ENCODE measurements around the gene AHNAK. TPM values are rescaled to one million over a fixed set of nuclear protein-coding genes. Genes with fewer than 3 reads are reported as not detected.

Gene AHNAK
- total and polyA plus RNA-seq, 3 donors from 2014 or later: 95.8 to 148 (median 137) TPM

DNA sequence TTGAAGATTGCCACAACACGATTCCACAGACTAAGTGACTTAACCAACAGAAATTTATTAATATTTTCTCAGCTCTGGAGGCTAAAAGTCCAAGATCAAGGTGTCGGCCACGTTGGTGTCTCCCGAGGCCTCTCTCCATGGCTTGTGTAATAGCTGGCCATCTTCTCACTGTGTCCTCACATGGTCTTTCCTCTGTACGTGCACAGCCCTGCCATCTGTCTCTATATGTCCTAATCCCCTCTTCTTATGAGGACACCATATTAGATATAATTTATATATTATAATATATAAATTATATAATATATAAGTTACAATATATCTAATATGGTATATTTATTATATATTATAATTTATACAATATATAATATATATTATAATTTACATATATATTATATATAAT lies 152.9 kb downstream of the AHNAK start:
- no peak for DNase-seq
- TF ChIP-seq, protein P1, sequence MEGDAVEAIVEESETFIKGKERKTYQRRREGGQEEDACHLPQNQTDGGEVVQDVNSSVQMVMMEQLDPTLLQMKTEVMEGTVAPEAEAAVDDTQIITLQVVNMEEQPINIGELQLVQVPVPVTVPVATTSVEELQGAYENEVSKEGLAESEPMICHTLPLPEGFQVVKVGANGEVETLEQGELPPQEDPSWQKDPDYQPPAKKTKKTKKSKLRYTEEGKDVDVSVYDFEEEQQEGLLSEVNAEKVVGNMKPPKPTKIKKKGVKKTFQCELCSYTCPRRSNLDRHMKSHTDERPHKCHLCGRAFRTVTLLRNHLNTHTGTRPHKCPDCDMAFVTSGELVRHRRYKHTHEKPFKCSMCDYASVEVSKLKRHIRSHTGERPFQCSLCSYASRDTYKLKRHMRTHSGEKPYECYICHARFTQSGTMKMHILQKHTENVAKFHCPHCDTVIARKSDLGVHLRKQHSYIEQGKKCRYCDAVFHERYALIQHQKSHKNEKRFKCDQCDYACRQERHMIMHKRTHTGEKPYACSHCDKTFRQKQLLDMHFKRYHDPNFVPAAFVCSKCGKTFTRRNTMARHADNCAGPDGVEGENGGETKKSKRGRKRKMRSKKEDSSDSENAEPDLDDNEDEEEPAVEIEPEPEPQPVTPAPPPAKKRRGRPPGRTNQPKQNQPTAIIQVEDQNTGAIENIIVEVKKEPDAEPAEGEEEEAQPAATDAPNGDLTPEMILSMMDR (IDR thresholded peaks at IDR 0.05): no peak
- no peak for TF ChIP-seq POLR2A (IDR thresholded peaks at IDR 0.05)

DNA sequence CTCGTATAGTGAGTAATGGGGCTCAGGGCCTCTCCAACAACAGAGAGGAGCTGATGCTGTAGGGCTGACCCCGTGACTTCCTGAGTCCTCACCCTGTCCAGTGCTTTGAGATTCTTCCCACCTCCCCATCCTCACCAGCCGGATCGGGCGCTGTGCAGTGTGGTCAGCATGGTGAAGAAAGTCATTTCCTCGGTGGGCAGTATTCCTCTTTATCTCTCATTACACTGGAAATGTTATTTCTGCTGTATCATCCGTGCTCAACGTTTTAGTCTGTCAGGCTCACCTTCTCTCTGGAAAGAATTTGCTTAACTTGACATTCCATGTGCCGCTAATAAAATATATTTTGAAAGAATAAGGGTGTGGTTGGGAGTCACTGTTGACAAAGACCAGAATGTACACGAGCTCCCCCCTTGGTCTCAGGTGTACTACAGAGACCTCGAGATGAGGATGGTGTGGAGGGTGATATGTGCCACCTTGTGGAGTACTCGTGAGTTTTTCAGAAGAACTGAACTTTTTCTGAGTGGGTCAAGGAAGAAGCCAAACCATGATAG lies 153.5 kb downstream of the AHNAK start:
- no peak for TF ChIP-seq POLR2A (IDR thresholded peaks at IDR 0.05)
- TF ChIP-seq, protein P1 (IDR thresholded peaks at IDR 0.05): peak in 1 of 3 experiments; percentile 22
- Histone ChIP-seq H3K4me1 (peaks cover 26% of the 10 kb centered on the region), H3K9me3 (no peaks in the 10 kb centered on the region), H3K4me3 (no peak overlapping the region), H3K27ac (no peak overlapping the region), H3K27me3 (no peaks in the 10 kb centered on the region), H3K36me3 (ENCODE audit: low read depth, missing control alignments) (no peaks in the 10 kb centered on the region)
- no peak for DNase-seq
- 66 to 72% methylated on average over 12 of the region's 12 CpGs for WGBS, 2 donors
- intact Hi-C loops (cut with DNase I; ENCODE audit: low total_unique reads): loop anchor here (10.0 kb wide), 2 partner anchors 152 to 282 kb away; partner anchors contain the start of genes AHNAK, LBHD1, UBXN1 and UQCC3

More for the DNA sequence above, 152.9 kb downstream of the AHNAK start:
- no peak overlapping the region for H3K27ac ChIP-seq
- H3K4me3 ChIP-seq: no peak overlapping the region
- H3K4me1 ChIP-seq: peaks cover 32% of the 10 kb centered on the region
- no peaks in the 10 kb centered on the region for H3K9me3 ChIP-seq
- WGBS, 2 donors: 56 to 67% methylated on average over 5 of the region's 5 CpGs
- no peaks in the 10 kb centered on the region for H3K27me3 ChIP-seq
- no peaks in the 10 kb centered on the region for H3K36me3 ChIP-seq (ENCODE audit: low read depth, missing control alignments)
- intact Hi-C loops (cut with DNase I; ENCODE audit: low total_unique reads): loop anchor here (10.0 kb wide), 2 partner anchors 151 to 281 kb away; partner anchors contain the start of genes AHNAK, LBHD1, UBXN1 and UQCC3

DNA sequence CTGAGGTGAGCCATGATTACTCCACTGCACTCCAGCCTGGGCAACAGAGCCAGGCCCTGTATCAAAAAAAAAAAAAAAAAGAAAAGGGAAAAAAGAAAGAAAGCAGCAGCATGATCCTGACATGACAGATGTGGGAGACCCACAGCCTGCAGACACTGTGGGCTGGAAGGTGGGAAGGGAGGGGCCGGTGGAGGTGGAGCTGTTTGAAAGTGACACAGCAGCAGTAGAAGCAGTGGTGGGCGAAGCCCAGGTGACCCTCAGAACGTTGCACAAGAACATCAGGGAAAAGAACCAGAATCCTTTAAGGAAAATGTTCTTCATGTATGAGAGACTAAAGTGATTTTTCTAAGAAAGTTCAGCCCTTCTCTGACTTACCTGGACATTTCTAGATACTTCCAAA lies 154.1 kb downstream of the AHNAK start:
- Histone ChIP-seq H3K36me3 (ENCODE audit: low read depth, missing control alignments) (no peaks in the 10 kb centered on the region), H3K27me3 (no peaks in the 10 kb centered on the region), H3K27ac (no peak overlapping the region), H3K4me3 (no peak overlapping the region), H3K9me3 (no peaks in the 10 kb centered on the region), H3K4me1 (peaks cover 22% of the 10 kb centered on the region)
- 81 to 90% methylated on average over 3 of the region's 3 CpGs for WGBS, 2 donors
- TF ChIP-seq, protein P1 (IDR thresholded peaks at IDR 0.05): no peak
- no peak for TF ChIP-seq POLR2A (IDR thresholded peaks at IDR 0.05)
- intact Hi-C loops (cut with DNase I; ENCODE audit: low total_unique reads): loop anchor here (10.0 kb wide), 2 partner anchors 152 to 282 kb away; partner anchors contain the start of genes AHNAK, LBHD1, UBXN1 and UQCC3
- no peak for DNase-seq

DNA sequence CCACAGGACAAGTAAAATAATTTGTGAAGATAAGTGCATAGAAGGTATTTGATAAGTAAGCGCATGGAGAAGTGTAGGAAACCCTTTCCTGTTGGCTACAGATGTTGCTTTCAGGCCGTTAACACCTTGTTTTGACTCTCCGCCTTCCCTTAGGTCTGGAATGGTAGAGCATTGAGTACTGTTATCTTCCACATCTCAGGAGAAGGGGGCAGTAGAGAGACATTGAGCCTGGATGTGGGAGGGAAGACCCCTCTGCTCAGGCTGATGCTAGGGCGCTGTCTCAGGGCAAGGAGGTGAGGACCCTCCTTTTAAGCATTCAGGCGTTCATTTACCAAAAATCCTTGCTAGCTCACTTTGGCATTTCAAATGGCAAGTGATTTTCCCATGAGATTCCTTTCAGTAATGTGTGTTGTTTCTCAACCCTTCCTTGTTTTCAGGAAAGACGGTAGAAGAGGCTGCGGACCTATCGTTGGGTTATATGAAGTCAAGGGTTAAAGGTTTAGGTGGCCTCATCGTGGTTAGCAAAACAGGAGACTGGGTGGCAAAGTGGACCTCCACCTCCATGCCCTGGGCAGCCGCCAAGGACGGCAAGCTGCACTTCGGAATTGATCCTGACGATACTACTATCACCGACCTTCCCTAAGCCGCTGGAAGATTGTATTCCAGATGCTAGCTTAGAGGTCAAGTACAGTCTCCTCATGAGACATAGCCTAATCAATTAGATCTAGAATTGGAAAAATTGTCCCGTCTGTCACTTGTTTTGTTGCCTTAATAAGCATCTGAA lies 154.8 kb downstream of the AHNAK start:
- H3K36me3 ChIP-seq (ENCODE audit: low read depth, missing control alignments): no peaks in the 10 kb centered on the region
- no peak overlapping the region for H3K4me3 ChIP-seq
- no peak overlapping the region for H3K27ac ChIP-seq
- H3K9me3 ChIP-seq: no peaks in the 10 kb centered on the region
- intact Hi-C loops (cut with DNase I; ENCODE audit: low total_unique reads): loop anchor here (10.0 kb wide), 2 partner anchors 153 to 283 kb away; partner anchors contain the start of genes AHNAK, LBHD1, UBXN1 and UQCC3
- peaks cover 17% of the 10 kb centered on the region for H3K4me1 ChIP-seq
- WGBS, 2 donors: 82 to 90% methylated on average over 16 of the region's 16 CpGs
- TF ChIP-seq POLR2A (IDR thresholded peaks at IDR 0.05): no peak
- TF ChIP-seq, protein P1 (IDR thresholded peaks at IDR 0.05): no peak
- H3K27me3 ChIP-seq: no peaks in the 10 kb centered on the region
- DNase-seq: no peak
